Loucy (cell line): Measurements from ENCODE around the gene C19orf12.

Experiments
- H2AFZ ChIP-seq: fragments of 200-600 bp; sonication (generic); 2 replicates; pipeline ENCODE4 v1.6.0; 2016; ENCODE audit warnings: antibody characterized with exemption, mild to moderate bottlenecking, low read length, moderate library complexity
- H3F3A ChIP-seq: fragments of 200-600 bp; 2 replicates; pipeline ENCODE4 v1.6.0; 2016; ENCODE audit warnings: antibody characterized with exemption, low read depth, mild to moderate bottlenecking
- H3K27me3 ChIP-seq: fragments of 200-600 bp; sonication (generic); 2 replicates; pipeline ENCODE4 v1.6.1; 2014; ENCODE audit warnings: low read length, mild to moderate bottlenecking; ENCODE audit not compliant: insufficient read depth, poor library complexity, severe bottlenecking
- H3K36me3 ChIP-seq: fragments of 200-600 bp; sonication (generic); 2 replicates; pipeline ENCODE4 v1.6.1; 2016; ENCODE audit warnings: low read length; ENCODE audit not compliant: insufficient read depth
- H3K4me1 ChIP-seq: fragments of 200-600 bp; sonication (generic); 2 replicates; pipeline ENCODE4 v1.5.1; 2014; ENCODE audit warnings: low read length, mild to moderate bottlenecking; ENCODE audit not compliant: insufficient read depth, poor library complexity, severe bottlenecking
- H3K4me2 ChIP-seq: fragments of 200-600 bp; sonication (generic); 2 replicates; pipeline ENCODE4 v1.6.0; 2014; ENCODE audit warnings: antibody characterized with exemption, low read length, low read depth, mild to moderate bottlenecking; ENCODE audit not compliant: poor library complexity, severe bottlenecking
- H3K4me3 ChIP-seq: fragments of 200-600 bp; sonication (generic); 2 replicates; pipeline ENCODE4 v1.5.1; 2014; ENCODE audit warnings: low read length, mild to moderate bottlenecking, mixed read lengths; ENCODE audit not compliant: poor library complexity, severe bottlenecking
- H3K79me2 ChIP-seq: fragments of 200-600 bp; sonication (generic); 2 replicates; pipeline ENCODE4 v1.6.1; 2014; ENCODE audit warnings: low read length; ENCODE audit not compliant: insufficient read depth
- H3K9ac ChIP-seq: fragments of 200-600 bp; sonication (generic); 2 replicates; pipeline ENCODE4 v1.6.0; 2014; ENCODE audit warnings: mild to moderate bottlenecking, low read depth, low read length, moderate library complexity; ENCODE audit not compliant: poor library complexity, severe bottlenecking
- H3K9me2 ChIP-seq: fragments of 200-600 bp; sonication (generic); replicated peaks from 2 replicates; pipeline ENCODE4 v1.6.1; 2016; ENCODE audit warnings: low read depth, low read length, mixed read lengths
- H3K9me3 ChIP-seq: fragments of 200-600 bp; sonication (generic); 2 replicates; pipeline ENCODE4 v1.6.1; 2014; ENCODE audit warnings: mild to moderate bottlenecking, antibody characterized with exemption, low read length, low read depth; ENCODE audit not compliant: insufficient read depth
- H4K20me1 ChIP-seq: fragments of 200-600 bp; sonication (generic); 2 replicates; pipeline ENCODE4 v1.6.0; 2014; ENCODE audit warnings: antibody characterized with exemption, low read length, mild to moderate bottlenecking; ENCODE audit not compliant: insufficient read depth, poor library complexity, severe bottlenecking
- EZH2phosphoT487 ChIP-seq: fragments of 200-600 bp; IDR thresholded peaks from 2 replicates; pipeline ENCODE4 v1.6.1; 2018; ENCODE audit warnings: antibody characterized with exemption, mild to moderate bottlenecking, moderate library complexity, borderline replicate concordance
- TF ChIP-seq, protein P1 (sequence below): fragments of 200-600 bp; sonication (generic); conservative IDR thresholded peaks from 2 replicates; pipeline ENCODE4 v1.5.1; 2014; ENCODE audit warnings: mild to moderate bottlenecking, antibody characterized with exemption, low read length

Gene C19orf12

GRCh38 chr19:29715701-29716581 lies 880 bp upstream of the C19orf12 start:
- H3K36me3 ChIP-seq = no peaks in the 10 kb centered on the region
- peak overlapping the region; percentile 99 for H3K9ac ChIP-seq
- no peaks in the 10 kb centered on the region for H3F3A ChIP-seq
- peaks cover 3% of the 10 kb centered on the region for H4K20me1 ChIP-seq
- H3K9me2 ChIP-seq = no peaks in the 10 kb centered on the region
- no peaks in the 10 kb centered on the region for H3K27me3 ChIP-seq
- H3K4me2 ChIP-seq = peak overlapping the region; percentile 97
- no peaks in the 10 kb centered on the region for H3K9me3 ChIP-seq
- H2AFZ ChIP-seq = peak overlapping the region; percentile 96
- H3K79me2 ChIP-seq = peaks cover 46% of the 10 kb centered on the region; the same call in 1 of the 2 replicates
- H3K4me3 ChIP-seq = peak overlapping the region; percentile 100
- H3K4me1 ChIP-seq = peaks cover 40% of the 10 kb centered on the region
- TF ChIP-seq, protein P1, sequence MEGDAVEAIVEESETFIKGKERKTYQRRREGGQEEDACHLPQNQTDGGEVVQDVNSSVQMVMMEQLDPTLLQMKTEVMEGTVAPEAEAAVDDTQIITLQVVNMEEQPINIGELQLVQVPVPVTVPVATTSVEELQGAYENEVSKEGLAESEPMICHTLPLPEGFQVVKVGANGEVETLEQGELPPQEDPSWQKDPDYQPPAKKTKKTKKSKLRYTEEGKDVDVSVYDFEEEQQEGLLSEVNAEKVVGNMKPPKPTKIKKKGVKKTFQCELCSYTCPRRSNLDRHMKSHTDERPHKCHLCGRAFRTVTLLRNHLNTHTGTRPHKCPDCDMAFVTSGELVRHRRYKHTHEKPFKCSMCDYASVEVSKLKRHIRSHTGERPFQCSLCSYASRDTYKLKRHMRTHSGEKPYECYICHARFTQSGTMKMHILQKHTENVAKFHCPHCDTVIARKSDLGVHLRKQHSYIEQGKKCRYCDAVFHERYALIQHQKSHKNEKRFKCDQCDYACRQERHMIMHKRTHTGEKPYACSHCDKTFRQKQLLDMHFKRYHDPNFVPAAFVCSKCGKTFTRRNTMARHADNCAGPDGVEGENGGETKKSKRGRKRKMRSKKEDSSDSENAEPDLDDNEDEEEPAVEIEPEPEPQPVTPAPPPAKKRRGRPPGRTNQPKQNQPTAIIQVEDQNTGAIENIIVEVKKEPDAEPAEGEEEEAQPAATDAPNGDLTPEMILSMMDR = no peak
- no peak for TF ChIP-seq EZH2phosphoT487

DNA sequence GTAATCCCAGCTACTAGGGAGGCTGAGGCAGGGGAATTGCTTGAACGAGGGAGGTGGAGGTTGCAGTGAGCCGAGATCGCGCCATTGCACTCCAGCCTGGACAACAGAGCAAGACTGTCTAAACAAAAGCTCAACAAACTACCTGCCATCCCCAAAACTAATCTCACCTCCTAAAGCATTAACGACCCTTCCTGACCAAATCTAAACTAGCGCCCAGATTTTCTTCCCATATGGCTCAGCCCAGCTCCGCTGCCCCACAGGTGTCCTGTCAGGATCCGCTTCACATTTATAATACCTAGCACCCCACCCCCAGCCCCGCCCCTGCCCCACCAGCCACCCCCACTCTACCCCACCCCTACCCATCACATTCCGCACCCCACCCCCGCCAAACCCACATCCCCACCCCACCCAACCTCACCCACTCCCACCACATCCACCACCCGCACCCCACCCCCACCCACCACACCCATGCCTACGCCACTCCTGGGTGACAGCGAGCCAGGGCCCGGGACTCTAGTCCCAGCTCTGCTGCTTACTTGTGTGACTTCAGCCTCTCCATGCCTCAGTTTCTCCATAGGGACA lies 599 bp downstream of the C19orf12 start:
- no peaks in the 10 kb centered on the region for H3K9me3 ChIP-seq
- no peaks in the 10 kb centered on the region for H3F3A ChIP-seq
- no peak for TF ChIP-seq EZH2phosphoT487
- TF ChIP-seq, protein P1 = no peak
- peaks cover 58% of the 10 kb centered on the region for H3K79me2 ChIP-seq
- H3K27me3 ChIP-seq = no peaks in the 10 kb centered on the region
- H2AFZ ChIP-seq = peak overlapping the region; percentile 96
- no peaks in the 10 kb centered on the region for H3K36me3 ChIP-seq
- peaks cover 40% of the 10 kb centered on the region for H3K4me1 ChIP-seq
- H3K4me3 ChIP-seq = peak overlapping the region; percentile 100
- peak overlapping the region; percentile 97 for H3K4me2 ChIP-seq
- peaks cover 3% of the 10 kb centered on the region for H4K20me1 ChIP-seq
- peak overlapping the region; percentile 99 for H3K9ac ChIP-seq
- H3K9me2 ChIP-seq = no peaks in the 10 kb centered on the region

- Histone ChIP-seq H3K9me3 (no peaks in the 10 kb centered on the region), H3K27me3 (no peaks in the 10 kb centered on the region), H3F3A (no peaks in the 10 kb centered on the region), H3K4me3 (peak overlapping the region; percentile 100), H3K36me3 (no peaks in the 10 kb centered on the region), H3K4me1 (peaks cover 40% of the 10 kb centered on the region), H3K4me2 (peak overlapping the region; percentile 78), H3K9ac (peak overlapping the region; percentile 47), H3K79me2 (peaks cover 62% of the 10 kb centered on the region), H2AFZ (no peak overlapping the region), H3K9me2 (no peaks in the 10 kb centered on the region), H4K20me1 (peaks cover 3% of the 10 kb centered on the region)
- TF ChIP-seq, protein P1 = no peak
- no peak for TF ChIP-seq EZH2phosphoT487
These were observed 2.1 kb downstream of the C19orf12 start for GRCh38 chr19:29712744-29713516.
